GM12874 (cell line): Measurements from ENCODE around the gene NPR3.

Source experiments
- TF ChIP-seq, protein P1 (sequence below): IDR thresholded peaks from 2 replicates; pipeline ENCODE4 v1.5.1; 2011; ENCODE audit warnings: low read depth, mild to moderate bottlenecking, control low read depth, low read length, moderate library complexity; ENCODE audit not compliant: insufficient read depth

The NPR3 gene

GRCh38 chr5:32790411-32790951, 79.4 kb downstream of the NPR3 start:
- TF ChIP-seq, protein P1, sequence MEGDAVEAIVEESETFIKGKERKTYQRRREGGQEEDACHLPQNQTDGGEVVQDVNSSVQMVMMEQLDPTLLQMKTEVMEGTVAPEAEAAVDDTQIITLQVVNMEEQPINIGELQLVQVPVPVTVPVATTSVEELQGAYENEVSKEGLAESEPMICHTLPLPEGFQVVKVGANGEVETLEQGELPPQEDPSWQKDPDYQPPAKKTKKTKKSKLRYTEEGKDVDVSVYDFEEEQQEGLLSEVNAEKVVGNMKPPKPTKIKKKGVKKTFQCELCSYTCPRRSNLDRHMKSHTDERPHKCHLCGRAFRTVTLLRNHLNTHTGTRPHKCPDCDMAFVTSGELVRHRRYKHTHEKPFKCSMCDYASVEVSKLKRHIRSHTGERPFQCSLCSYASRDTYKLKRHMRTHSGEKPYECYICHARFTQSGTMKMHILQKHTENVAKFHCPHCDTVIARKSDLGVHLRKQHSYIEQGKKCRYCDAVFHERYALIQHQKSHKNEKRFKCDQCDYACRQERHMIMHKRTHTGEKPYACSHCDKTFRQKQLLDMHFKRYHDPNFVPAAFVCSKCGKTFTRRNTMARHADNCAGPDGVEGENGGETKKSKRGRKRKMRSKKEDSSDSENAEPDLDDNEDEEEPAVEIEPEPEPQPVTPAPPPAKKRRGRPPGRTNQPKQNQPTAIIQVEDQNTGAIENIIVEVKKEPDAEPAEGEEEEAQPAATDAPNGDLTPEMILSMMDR: no peak

DNA sequence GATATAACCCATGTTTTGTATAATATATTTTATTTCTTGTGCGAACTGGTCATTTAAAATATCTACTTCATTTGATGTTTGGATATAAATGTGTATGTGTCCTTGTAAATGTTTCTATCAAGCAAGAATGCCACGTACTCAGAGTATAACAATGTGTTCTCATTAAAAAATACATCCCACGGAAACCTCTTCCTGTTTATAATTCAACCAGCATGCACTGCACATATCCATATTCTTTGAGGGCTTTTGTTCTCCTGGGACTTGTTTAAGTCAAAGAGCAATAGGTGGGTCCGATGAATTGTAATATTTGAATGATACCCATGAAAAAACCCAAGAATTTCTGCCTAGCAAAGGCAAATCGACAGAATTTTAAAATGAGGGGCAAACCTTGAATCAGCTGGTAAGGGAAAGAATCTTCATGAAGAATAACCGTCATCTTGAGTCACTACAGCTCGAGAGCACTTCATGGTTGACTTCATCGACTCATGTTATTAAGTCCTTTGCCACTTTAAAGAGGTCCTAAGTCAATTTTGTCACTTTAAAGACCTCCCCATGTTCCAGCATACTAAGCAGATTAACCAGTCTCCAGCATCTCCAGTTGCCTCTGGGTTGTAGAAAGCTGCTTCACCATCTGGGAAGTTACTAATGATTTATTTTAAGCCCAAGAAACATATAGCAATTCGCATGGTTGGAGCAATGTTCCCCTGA, 80.6 kb downstream of the NPR3 start:
- TF ChIP-seq, protein P1: no peak

DNA sequence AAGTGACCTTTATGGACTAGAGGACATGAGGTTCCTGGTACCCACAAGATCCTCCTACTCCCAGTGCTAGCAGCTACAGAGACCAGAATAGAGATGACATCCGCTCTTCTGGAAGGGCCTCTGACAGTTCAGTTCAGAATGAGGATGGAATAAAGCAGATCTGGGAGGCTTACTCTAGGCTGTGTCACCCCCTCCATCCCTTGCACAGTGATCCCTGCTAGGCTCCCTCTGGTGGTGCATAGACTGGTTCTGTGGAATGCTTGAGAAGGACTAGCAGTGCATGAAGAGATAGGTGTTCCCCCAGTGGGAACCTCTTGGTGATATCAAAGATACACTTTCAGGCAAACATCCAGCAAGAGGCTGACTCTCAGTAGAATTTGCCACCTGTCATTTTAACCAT, 83.0 kb downstream of the NPR3 start:
- TF ChIP-seq, protein P1: no peak

DNA sequence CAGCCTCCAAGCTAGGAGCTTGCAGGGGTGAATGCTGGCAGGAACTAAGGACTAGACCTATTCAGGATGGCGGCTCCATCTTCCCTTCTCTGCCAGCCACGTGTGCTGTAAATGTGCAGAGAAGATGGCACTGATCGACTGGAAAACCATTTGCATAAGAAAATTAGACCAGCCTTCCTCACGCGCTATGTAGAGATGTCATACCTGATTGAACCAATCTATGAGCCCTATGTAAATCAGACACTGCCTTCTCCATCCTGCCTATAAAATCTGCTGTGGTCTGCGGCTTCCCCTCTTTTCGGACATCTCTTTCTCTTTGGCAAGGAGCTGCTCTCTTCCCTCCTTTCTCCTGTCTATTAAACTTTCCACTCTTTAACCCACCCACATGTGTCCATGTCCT, 91.6 kb downstream of the NPR3 start:
- TF ChIP-seq, protein P1: no peak

DNA sequence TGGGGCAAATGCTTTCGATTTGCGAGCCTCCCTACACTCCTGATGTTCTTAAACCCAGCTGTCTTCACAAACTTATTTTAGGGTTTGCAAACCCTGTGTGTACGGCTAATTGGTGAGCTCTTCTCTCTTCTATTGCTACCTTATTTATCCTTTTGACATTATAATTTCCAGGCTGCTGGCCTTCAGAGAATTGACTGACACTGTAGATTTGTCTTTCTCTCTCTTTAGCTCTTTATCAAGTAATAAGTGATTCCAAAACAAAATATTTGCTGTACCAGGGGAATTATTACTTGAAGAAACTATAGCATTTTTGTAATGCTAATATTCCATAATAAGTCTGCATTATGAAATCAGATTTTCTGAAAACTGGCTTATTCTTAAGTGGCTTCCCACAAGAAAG, 92.5 kb downstream of the NPR3 start:
- TF ChIP-seq, protein P1: no peak

DNA sequence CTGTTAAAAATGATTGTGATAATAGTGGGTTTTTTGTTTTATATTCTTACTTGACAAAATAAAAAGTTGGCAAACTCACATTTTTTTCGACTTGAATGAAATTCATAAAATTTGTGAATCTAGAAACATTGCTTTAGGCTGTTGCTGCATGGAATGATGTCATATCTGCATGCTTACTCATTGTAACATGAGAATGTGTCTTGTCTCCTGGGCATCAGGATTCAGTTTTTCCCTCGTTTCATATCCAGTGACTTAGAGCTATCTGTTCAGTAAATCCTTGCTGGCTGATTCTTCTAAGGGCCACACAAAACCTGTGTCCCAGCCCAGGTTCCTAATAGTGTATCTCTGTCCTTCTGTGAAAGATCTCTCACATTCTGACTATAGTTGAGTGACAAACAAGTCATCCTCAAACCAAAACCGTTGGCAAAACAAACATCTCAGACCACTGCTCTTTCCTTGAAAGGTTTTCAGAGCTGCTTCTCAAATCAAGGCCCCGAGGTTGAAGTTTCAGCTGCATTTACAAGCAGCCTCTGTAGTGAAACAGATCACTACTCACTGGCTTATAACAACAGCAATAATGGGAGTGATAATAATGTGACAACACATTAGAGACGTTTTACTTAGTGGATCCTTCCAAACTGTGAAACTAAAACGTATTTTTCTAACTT, 95.0 kb downstream of the NPR3 start:
- TF ChIP-seq, protein P1: no peak

GRCh38 chr5:32808783-32809182, 97.7 kb downstream of the NPR3 start:
- TF ChIP-seq, protein P1: no peak
